Measurements from ENCODE around the gene UBALD2. TPM values are rescaled to one million over a fixed set of nuclear protein-coding genes. Genes with fewer than 3 reads are reported as not detected.

Gene UBALD2
- total and polyA plus RNA-seq, 2 of the 13 experiments (the other 11 are each of a cell fraction or from before 2014, with no cell fraction given): 3.3 to 89.7 TPM

GRCh38 chr17:76268991-76269981, 4.1 kb downstream of the UBALD2 start:
- Histone ChIP-seq H3K36me3 (replicated peaks in 1 of 2; ENCODE audit: control insufficient read depth in 1 of 2, insufficient read depth in 2 of 2, low read length in 2 of 2) (peaks cover 8 to 12% of the 10 kb centered on the region in 2 experiments; a peak in 3 of 5 replicates), H2AFZ (ENCODE audit: low read length) (no peak overlapping the region), H4K20me1 (ENCODE audit: insufficient read depth, low read length) (no peaks in the 10 kb centered on the region; the same call in 1 of the 2 replicates), H3K4me3 (replicated peaks in 1 of 3; ENCODE audit: insufficient read depth in 1 of 3, low read depth in 2 of 3, low read length in 3 of 3) (no peak overlapping the region), H3K4me1 (ENCODE audit: insufficient read depth, low read length) (peaks cover 50% of the 10 kb centered on the region), H3K9ac (ENCODE audit: insufficient read depth, low read depth, low read length) (no peak overlapping the region), H3K27me3 (ENCODE audit: control insufficient read depth in 1 of 2, insufficient read depth in 2 of 2, low read length in 2 of 2) (no peaks in the 10 kb centered on the region), H3K4me2 (ENCODE audit: low read depth, low read length) (no peak overlapping the region), H3K79me2 (ENCODE audit: insufficient read depth, low read length) (peaks cover 25% of the 10 kb centered on the region), H3K27ac (ENCODE audit: extremely low read length, insufficient read depth, low read length) (no peak overlapping the region), H3K9me3 (ENCODE audit: low read length) (no peaks in the 10 kb centered on the region)
- in situ Hi-C loops (cut with HindIII; ENCODE audit: extremely low pct_ligation_motif_present, low pct_unique_long_range_greater_than_20kb) (no loop called here), intact Hi-C loops (cut with micrococcal nuclease; ENCODE audit: unreplicated experiment) (no loop called here)
- ChIA-PET CTCF (ENCODE audit: low intra/inter-chr PET ratio, low total read pairs) (no interaction called here), POLR2A (interaction anchor here (1.2 to 5.2 kb wide), 3 partner anchors 10 to 90 kb away, joined by 3 to 27 read pairs (median 4); no protein-coding TSS in a partner anchor)
- DNase-seq (ENCODE audit: low spot score) (no peak), FAIRE-seq (no peak), ATAC-seq (no peak)
- WGBS (ENCODE audit: low lambda C conversion rate): 96% methylated on average over 11 of the region's 12 CpGs
- no peak for TF ChIP-seq ZNF543 (CRISPR knock-in tag; IDR thresholded peaks at IDR 0.05)
- 0 out of 2 replicates have a peak, but pooled peaks have one; percentile 27 for TF ChIP-seq MXD1 (CRISPR knock-in tag; IDR thresholded peaks at IDR 0.05)
- TF ChIP-seq, protein P1, sequence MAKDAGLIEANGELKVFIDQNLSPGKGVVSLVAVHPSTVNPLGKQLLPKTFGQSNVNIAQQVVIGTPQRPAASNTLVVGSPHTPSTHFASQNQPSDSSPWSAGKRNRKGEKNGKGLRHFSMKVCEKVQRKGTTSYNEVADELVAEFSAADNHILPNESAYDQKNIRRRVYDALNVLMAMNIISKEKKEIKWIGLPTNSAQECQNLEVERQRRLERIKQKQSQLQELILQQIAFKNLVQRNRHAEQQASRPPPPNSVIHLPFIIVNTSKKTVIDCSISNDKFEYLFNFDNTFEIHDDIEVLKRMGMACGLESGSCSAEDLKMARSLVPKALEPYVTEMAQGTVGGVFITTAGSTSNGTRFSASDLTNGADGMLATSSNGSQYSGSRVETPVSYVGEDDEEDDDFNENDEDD (CRISPR knock-in tag; IDR thresholded peaks at IDR 0.05; ENCODE audit: borderline replicate concordance): no peak
- no peak for TF ChIP-seq ZNF335 (CRISPR knock-in tag; IDR thresholded peaks at IDR 0.05)
- TF ChIP-seq ZNF891 (CRISPR knock-in tag; IDR thresholded peaks at IDR 0.05): 0 out of 2 replicates have a peak, but pooled peaks have one; percentile 13
- TF ChIP-seq EED (CRISPR knock-in tag; IDR thresholded peaks at IDR 0.05): no peak
- TF ChIP-seq POLR2A (IDR thresholded peaks at IDR 0.05; ENCODE audit: insufficient read depth in 1 of 2, low read depth in 2 of 2, low read length in 2 of 2): peak in 1 of 2 experiments; percentile 14; a peak in 1 of 4 replicates
- 0 out of 2 replicates have a peak, but pooled peaks have one; percentile 55 for TF ChIP-seq NRL (CRISPR knock-in tag; IDR thresholded peaks at IDR 0.05; ENCODE audit: borderline replicate concordance)
- 0 out of 2 replicates have a peak, but pooled peaks have one; percentile 25 for TF ChIP-seq ZNF598 (CRISPR knock-in tag; IDR thresholded peaks at IDR 0.05; ENCODE audit: borderline replicate concordance)
- 0 out of 2 replicates have a peak, but pooled peaks have one; percentile 30 for TF ChIP-seq ZNF772 (CRISPR knock-in tag; IDR thresholded peaks at IDR 0.05)
- TF ChIP-seq ZNF687 (CRISPR knock-in tag; IDR thresholded peaks at IDR 0.05): peak; percentile 19; the same call in 1 of the 2 replicates
- TF ChIP-seq, protein P2, sequence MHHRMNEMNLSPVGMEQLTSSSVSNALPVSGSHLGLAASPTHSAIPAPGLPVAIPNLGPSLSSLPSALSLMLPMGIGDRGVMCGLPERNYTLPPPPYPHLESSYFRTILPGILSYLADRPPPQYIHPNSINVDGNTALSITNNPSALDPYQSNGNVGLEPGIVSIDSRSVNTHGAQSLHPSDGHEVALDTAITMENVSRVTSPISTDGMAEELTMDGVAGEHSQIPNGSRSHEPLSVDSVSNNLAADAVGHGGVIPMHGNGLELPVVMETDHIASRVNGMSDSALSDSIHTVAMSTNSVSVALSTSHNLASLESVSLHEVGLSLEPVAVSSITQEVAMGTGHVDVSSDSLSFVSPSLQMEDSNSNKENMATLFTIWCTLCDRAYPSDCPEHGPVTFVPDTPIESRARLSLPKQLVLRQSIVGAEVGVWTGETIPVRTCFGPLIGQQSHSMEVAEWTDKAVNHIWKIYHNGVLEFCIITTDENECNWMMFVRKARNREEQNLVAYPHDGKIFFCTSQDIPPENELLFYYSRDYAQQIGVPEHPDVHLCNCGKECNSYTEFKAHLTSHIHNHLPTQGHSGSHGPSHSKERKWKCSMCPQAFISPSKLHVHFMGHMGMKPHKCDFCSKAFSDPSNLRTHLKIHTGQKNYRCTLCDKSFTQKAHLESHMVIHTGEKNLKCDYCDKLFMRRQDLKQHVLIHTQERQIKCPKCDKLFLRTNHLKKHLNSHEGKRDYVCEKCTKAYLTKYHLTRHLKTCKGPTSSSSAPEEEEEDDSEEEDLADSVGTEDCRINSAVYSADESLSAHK (CRISPR knock-in tag; IDR thresholded peaks at IDR 0.05; ENCODE audit: borderline replicate concordance): no peak
- 0 out of 2 replicates have a peak, but pooled peaks have one; percentile 40 for TF ChIP-seq ZNF567 (CRISPR knock-in tag; IDR thresholded peaks at IDR 0.05; ENCODE audit: borderline replicate concordance)
- no TSS peak for BruUV-seq (replicated peaks)

All from HepG2 (cell line).